ENCODE data around the gene POLR1G. TPM values are rescaled to one million over a fixed set of nuclear protein-coding genes. Genes with fewer than 3 reads are reported as not detected.
"Not testable (repeated sequence)": the region's sequence is repeated elsewhere in the genome, so short reads cannot be mapped to it uniquely, and the experiment has no call there.

Gene POLR1G
- total RNA-seq, 4 donors from 2014 or later, result 0.26 to 11.3 (median 3.5) TPM

- Histone ChIP-seq H3K4me3 (no peak overlapping the region), H3K4me1 (peaks cover 8 to 9% of the 10 kb centered on the region in 2 donors), H3K27me3 (peaks cover 0 to 6% of the 10 kb centered on the region in 2 donors), H3K36me3 (no peaks in the 10 kb centered on the region), H3K27ac (no peak overlapping the region), H3K9me3 (no peaks in the 10 kb centered on the region)
- no peak for TF ChIP-seq POLR2A (IDR thresholded peaks at IDR 0.05)
- TF ChIP-seq CTCF (IDR thresholded peaks at IDR 0.05), result no peak
- intact Hi-C loops (cut with DNase I; ENCODE audit: low total_unique reads), result no loop called here
- DNase-seq, result no peak
These were observed 2.5 kb downstream of the POLR1G start for GRCh38 chr19:45408830-45409556.

- Histone ChIP-seq H3K27ac (no peak overlapping the region), H3K4me1 (peaks cover 7 to 8% of the 10 kb centered on the region in 2 donors), H3K36me3 (no peaks in the 10 kb centered on the region), H3K4me3 (no peak overlapping the region), H3K9me3 (no peaks in the 10 kb centered on the region), H3K27me3 (peaks cover 0 to under 1% of the 10 kb centered on the region in 2 donors)
- TF ChIP-seq CTCF (IDR thresholded peaks at IDR 0.05), result no peak
- DNase-seq, result no peak
- intact Hi-C loops (cut with DNase I; ENCODE audit: low total_unique reads), result no loop called here
These were observed 3.1 kb downstream of the POLR1G start for GRCh38 chr19:45409557-45409920.

- H3K4me1 ChIP-seq; H3K27ac ChIP-seq; H3K9me3 ChIP-seq; H3K36me3 ChIP-seq; intact Hi-C loops (cut with DNase I; ENCODE audit: low total_unique reads); H3K4me3 ChIP-seq; H3K27me3 ChIP-seq; DNase-seq: not testable (repeated sequence)
These were observed 3.9 kb downstream of the POLR1G start for GRCh38 chr19:45410330-45410729.

- H3K27ac ChIP-seq, result no peak overlapping the region
- H3K36me3 ChIP-seq, result no peaks in the 10 kb centered on the region
- H3K27me3 ChIP-seq, result no peaks in the 10 kb centered on the region
- H3K4me3 ChIP-seq, result no peak overlapping the region
- no peaks in the 10 kb centered on the region for H3K9me3 ChIP-seq
- intact Hi-C loops (cut with DNase I; ENCODE audit: low total_unique reads), result no loop called here
- no peaks in the 10 kb centered on the region for H3K4me1 ChIP-seq
- no peak for TF ChIP-seq POLR2A (IDR thresholded peaks at IDR 0.05)
- no peak for TF ChIP-seq CTCF (IDR thresholded peaks at IDR 0.05)
- no peak for DNase-seq
These were observed 7.1 kb downstream of the POLR1G start for GRCh38 chr19:45413497-45413896.

GRCh38 chr19:45414468-45414867 lies 8.0 kb downstream of the POLR1G start:
- H3K36me3 ChIP-seq, result no peaks in the 10 kb centered on the region
- no peak for DNase-seq
- H3K9me3 ChIP-seq, result no peaks in the 10 kb centered on the region
- no peaks in the 10 kb centered on the region for H3K4me1 ChIP-seq
- H3K4me3 ChIP-seq, result no peak overlapping the region
- H3K27ac ChIP-seq, result no peak overlapping the region
- H3K27me3 ChIP-seq, result no peaks in the 10 kb centered on the region
- TF ChIP-seq CTCF (IDR thresholded peaks at IDR 0.05) (no peak), POLR2A (IDR thresholded peaks at IDR 0.05) (no peak)
- intact Hi-C loops (cut with DNase I; ENCODE audit: low total_unique reads), result no loop called here

- Histone ChIP-seq H3K9me3 (no peaks in the 10 kb centered on the region), H3K4me3 (no peak overlapping the region), H3K27me3 (no peaks in the 10 kb centered on the region), H3K36me3 (no peaks in the 10 kb centered on the region), H3K4me1 (no peaks in the 10 kb centered on the region), H3K27ac (no peak overlapping the region)
- intact Hi-C loops (cut with DNase I; ENCODE audit: low total_unique reads), result no loop called here
- DNase-seq, result no peak
- TF ChIP-seq POLR2A (IDR thresholded peaks at IDR 0.05) (no peak), CTCF (IDR thresholded peaks at IDR 0.05) (no peak)
These were observed 10.7 kb downstream of the POLR1G start for GRCh38 chr19:45417151-45417550.

Data from uterus (tissue), 4 donors.